ENCODE results near the gene TBC1D5. TPM values are rescaled to one million over a fixed set of nuclear protein-coding genes. Genes with fewer than 3 reads are reported as not detected.

Gene TBC1D5
- polyA plus RNA-seq, 1 experiment = 27.0 TPM

- Histone ChIP-seq H3K27me3 (ENCODE audit: control insufficient read depth, insufficient read depth, low read length) (no peaks in the 10 kb centered on the region), H3K4me3 (ENCODE audit: low read depth, low read length) (no peak overlapping the region), H3K36me3 (ENCODE audit: control insufficient read depth, insufficient read depth, low read length) (no peaks in the 10 kb centered on the region)
- DNase-seq (ENCODE audit: low read depth) = no peak
- ChIA-PET CTCF (interaction anchor here (0.6 kb wide), 1 partner anchor 12 kb away, joined by 3 read pairs; no protein-coding TSS in a partner anchor), POLR2A (no interaction called here)
- no peak for TF ChIP-seq CTCF (IDR thresholded peaks at IDR 0.05; ENCODE audit: insufficient read depth, low read depth, low read length)
These were observed 4.9 kb upstream of the TBC1D5 start for GRCh38 chr3:17747174-17747889.

DNA sequence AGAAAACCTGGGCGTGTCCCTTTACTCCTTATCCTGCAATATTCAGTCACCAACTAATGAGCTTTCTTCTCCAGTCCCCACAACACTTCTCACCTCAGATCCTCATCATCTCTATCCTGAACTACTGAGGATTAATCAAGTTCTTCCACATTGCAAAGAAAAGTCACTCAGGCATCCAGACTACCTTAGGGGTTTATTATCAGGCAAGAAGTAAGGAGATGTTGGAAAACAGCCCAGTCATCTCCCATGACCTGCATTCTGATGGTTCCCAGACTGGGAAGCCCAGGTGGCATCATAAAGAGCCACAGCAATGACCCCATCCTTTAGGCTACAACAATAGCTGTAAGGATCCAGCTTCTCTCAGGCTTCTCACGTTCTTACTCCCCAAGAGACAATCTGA lies 3.5 kb upstream of the TBC1D5 start:
- Histone ChIP-seq H3K27me3 (ENCODE audit: control insufficient read depth, insufficient read depth, low read length) (no peaks in the 10 kb centered on the region), H3K4me3 (ENCODE audit: low read depth, low read length) (no peak overlapping the region), H3K36me3 (ENCODE audit: control insufficient read depth, insufficient read depth, low read length) (no peaks in the 10 kb centered on the region)
- TF ChIP-seq CTCF (IDR thresholded peaks at IDR 0.05; ENCODE audit: insufficient read depth, low read depth, low read length) = no peak
- ChIA-PET CTCF (no interaction called here), POLR2A (no interaction called here)
- DNase-seq (ENCODE audit: low read depth) = no peak

- H3K36me3 ChIP-seq (ENCODE audit: control insufficient read depth, insufficient read depth, low read length) = no peaks in the 10 kb centered on the region
- CTCF ChIA-PET = no interaction called here
- TF ChIP-seq CTCF (IDR thresholded peaks at IDR 0.05; ENCODE audit: insufficient read depth, low read depth, low read length) = no peak
- H3K27me3 ChIP-seq (ENCODE audit: control insufficient read depth, insufficient read depth, low read length) = no peaks in the 10 kb centered on the region
- no peak for DNase-seq (ENCODE audit: low read depth)
- H3K4me3 ChIP-seq (ENCODE audit: low read depth, low read length) = no peak overlapping the region
- POLR2A ChIA-PET = no interaction called here
These were observed 2.9 kb upstream of the TBC1D5 start for GRCh38 chr3:17745301-17745700.

GRCh38 chr3:17744693-17745092 lies 2.3 kb upstream of the TBC1D5 start:
- no peak for TF ChIP-seq CTCF (IDR thresholded peaks at IDR 0.05; ENCODE audit: insufficient read depth, low read depth, low read length)
- Histone ChIP-seq H3K4me3 (ENCODE audit: low read depth, low read length) (no peak overlapping the region), H3K27me3 (ENCODE audit: control insufficient read depth, insufficient read depth, low read length) (no peaks in the 10 kb centered on the region), H3K36me3 (ENCODE audit: control insufficient read depth, insufficient read depth, low read length) (no peaks in the 10 kb centered on the region)
- DNase-seq (ENCODE audit: low read depth) = no peak
- ChIA-PET CTCF (no interaction called here), POLR2A (no interaction called here)

DNA sequence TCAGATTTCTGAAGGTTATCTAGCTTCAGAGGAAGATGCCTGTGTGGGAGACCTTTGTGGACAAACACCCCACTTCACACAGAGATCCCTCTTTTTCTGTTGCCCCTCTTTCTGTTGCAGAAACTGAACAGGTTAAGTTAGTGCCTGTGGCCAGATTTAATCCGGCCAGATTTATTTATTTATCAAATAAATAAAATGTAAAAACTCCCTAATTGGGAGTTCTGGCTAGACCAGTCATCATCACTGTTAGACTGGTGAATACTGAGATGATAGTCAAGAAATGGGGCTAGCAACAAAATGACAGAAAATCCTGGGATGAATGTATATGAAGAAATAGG lies 1.2 kb upstream of the TBC1D5 start:
- no peaks in the 10 kb centered on the region for H3K27me3 ChIP-seq (ENCODE audit: control insufficient read depth, insufficient read depth, low read length)
- ChIA-PET POLR2A (no interaction called here), CTCF (interaction anchor here (1.7 to 2.4 kb wide), 2 partner anchors 68 to 98 kb away, joined by 5 to 7 read pairs; no protein-coding TSS in a partner anchor)
- H3K4me3 ChIP-seq (ENCODE audit: low read depth, low read length) = no peak overlapping the region
- DNase-seq (ENCODE audit: low read depth) = no peak
- TF ChIP-seq CTCF (IDR thresholded peaks at IDR 0.05; ENCODE audit: insufficient read depth, low read depth, low read length) = no peak
- no peaks in the 10 kb centered on the region for H3K36me3 ChIP-seq (ENCODE audit: control insufficient read depth, insufficient read depth, low read length)
